Measurements from ENCODE around the gene CLUH.
"Not testable (repeated sequence)": the region's sequence is repeated elsewhere in the genome, so short reads cannot be mapped to it uniquely, and the experiment has no call there.

Gene CLUH

GRCh38 chr17:2687074-2687418 lies 24.5 kb downstream of the CLUH start:
- DNase-seq, result no peak

- no peak for DNase-seq
These were observed 25.9 kb downstream of the CLUH start for GRCh38 chr17:2685696-2686095.

DNA sequence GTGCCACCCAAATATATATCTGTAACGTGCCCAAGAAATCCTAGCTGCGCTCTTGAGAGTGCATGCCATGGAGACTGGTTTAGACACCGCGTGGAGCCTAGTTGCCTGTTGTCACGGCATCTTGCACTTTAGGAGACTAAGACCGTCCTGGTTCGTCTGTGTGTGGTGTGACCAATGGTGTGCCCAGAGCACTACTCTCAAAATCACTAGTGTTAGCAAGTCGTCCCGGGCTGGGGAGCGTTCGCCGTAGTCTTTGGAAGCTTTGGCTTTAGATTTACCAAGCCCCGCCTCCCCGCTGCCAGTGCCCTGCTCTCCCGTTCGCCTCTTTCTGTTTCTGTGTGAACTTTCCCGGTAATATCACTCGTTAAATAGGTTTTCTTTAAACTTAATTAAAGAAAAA lies 27.0 kb downstream of the CLUH start:
- DNase-seq, result no peak

- DNase-seq, result no peak
These were observed 27.7 kb downstream of the CLUH start for GRCh38 chr17:2683912-2684311.

DNA sequence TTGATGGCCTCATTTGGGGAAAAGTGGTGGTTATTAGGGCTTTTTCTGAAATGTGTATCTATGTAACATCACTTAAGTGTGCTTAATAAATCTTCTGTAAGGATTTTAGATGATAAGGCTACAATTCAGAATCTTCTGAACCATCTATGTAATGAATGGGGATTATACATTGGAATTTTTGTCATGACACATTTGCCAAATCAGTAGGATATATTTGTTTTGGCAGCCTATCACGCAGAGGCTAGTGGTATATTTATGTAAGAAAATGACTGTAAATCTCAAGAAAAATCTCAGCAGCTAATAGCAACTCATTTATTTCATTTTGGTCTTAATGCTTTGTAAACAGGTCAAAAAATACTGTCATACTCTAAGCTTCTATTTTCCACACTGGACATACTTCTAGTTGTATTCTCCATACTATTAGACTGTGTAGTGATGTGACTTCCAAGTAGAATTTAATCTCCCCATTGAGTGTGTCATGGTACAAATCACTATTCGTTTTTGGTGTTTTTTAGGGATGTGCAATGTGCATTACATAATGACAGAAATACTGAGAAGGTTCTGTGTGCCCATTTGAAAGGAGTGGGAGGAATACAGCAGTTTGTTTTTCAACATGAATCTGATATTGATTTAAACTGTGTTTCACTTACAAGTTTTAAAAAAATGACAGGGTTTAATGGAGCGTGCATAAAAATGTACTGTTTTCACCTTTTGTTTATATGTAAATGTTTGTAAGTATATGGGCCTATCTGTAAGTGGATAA lies 29.2 kb downstream of the CLUH start:
- DNase-seq, result no peak

- no peak for DNase-seq
These were observed 29.9 kb downstream of the CLUH start for GRCh38 chr17:2681650-2682049.

DNA sequence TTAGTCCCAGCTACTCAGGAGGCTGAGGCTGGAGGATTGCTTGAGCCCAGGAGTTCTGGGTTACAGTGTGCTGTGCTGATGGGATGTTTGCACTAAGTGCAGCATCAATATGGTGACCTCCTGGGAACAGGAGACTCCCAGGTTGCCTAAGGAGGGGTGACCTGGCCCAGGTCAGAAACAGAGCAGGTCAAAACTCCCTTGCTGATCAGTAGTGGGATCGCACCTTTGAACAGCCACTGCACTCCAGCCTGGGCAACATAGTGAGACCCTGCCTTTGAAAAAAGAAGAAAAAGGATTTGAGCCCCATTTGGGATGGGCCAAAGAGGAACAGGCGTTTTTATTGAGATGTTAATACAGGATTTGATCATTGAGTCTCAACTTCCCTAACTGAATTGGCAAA lies 30.6 kb downstream of the CLUH start:
- no peak for DNase-seq

GRCh38 chr17:2679247-2679646 lies 32.3 kb downstream of the CLUH start:
- DNase-seq, result not testable (repeated sequence)

- no peak for DNase-seq
These were observed 39.5 kb downstream of the CLUH start for GRCh38 chr17:2672026-2672425.

DNA sequence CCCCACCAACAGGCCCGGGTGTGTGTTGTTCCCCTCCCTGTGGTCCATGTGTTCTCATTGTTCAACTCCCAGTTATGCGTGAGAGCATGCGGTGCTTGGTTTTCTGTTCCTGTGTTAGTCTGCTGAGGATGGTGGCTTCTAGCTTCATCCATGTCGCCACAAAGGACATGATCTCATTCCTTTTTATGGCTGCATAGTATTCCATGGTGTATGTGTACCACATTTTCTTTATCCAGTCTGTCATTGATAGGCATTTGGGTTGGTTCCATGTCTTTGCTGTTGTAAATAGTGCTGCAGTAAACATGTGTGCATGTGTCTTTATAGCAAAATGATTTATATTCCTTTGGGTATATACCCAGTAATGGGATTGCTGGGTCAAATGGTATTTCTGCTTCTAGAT lies 51.2 kb downstream of the CLUH start:
- DNase-seq, result not testable (repeated sequence)

GRCh38 chr17:2659337-2659736 lies 52.2 kb downstream of the CLUH start:
- DNase-seq, result not testable (repeated sequence)

DNA sequence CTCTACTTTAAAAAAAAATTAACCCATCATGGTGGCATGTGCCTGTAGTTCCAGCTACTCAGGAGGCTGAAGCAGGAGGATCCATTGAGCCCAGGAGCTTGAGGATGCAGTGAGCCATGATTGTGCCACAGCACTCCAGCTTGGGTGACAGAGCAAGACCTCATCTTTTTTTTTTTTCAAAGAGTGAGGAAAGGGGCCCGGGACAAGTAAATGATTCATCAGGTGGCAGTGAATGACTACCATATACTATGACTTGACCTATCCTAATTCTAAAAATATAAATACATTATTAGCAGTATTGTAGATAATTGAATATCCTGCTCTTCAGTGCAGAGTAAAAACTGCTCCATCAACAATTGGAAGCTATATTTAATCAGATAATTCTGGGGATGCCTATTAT lies 55.3 kb downstream of the CLUH start:
- DNase-seq, result no peak

- DNase-seq, result no peak
These were observed 56.0 kb downstream of the CLUH start for GRCh38 chr17:2655546-2655945.

DNA sequence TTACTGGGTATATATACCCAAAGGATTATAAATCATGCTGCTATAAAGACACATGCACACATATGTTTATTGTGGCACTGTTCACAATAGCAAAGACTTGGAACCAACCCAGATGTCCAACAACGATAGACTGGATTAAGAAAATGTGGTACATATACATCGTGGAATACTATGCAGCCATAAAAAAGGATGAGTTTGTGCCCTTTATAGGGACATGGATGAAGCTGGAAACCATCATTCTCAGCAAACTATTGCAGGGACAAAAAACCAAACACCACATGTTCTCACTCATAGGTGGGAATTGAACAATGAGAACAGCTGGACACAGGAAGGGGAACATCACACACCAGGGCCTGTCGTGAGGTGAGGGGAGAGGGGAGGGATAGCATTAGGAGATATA lies 58.7 kb downstream of the CLUH start:
- DNase-seq, result not testable (repeated sequence)

DNA sequence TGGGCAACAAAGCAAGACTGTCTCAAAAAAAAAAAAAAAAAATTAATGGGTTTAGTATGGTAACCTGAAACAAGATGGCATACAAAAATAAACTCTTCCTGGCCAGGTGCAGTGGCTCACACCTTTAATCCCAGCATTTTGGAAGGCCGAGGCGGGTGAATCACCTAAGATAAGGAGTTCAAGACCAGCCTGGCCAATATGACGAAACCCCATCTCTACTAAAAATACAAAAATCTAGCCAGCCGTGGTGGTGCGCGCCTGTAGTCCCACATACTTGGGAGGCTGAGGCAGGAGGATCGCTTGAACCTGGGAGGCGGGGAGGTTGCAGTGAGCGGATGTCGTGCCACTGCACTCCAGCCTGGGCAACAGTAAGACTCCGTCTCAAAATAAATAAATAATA lies 62.4 kb downstream of the CLUH start:
- DNase-seq, result no peak

- DNase-seq, result no peak
These were observed 63.6 kb downstream of the CLUH start for GRCh38 chr17:2647957-2648356.

GRCh38 chr17:2644971-2645370 lies 66.6 kb downstream of the CLUH start:
- DNase-seq, result no peak

Data from OCI-M1 (cell line).